GM12892 (cell line): ENCODE measurements around the gene C19orf12.

Source experiments
- DNase-seq: peaks from one replicate; pipeline ENCODE4 v3.0.0; 2011; ENCODE audit not compliant: insufficient read length
- FAIRE-seq: peaks from 2 replicates; lab custom pipeline; 2011; peaks lifted over from hg19 to GRCh38; lab: Jason Lieb, UNC
- POLR2A ChIP-seq: IDR thresholded peaks from 2 replicates; pipeline ENCODE4 v1.6.1; 2011; ENCODE audit warnings: low read depth, low read length, control low read depth
- POLR2AphosphoS5 ChIP-seq: IDR thresholded peaks from 2 replicates; pipeline ENCODE4 v1.6.1; 2011; ENCODE audit warnings: low read depth, low read length, control low read depth
- TAF1 ChIP-seq: IDR thresholded peaks from 2 replicates; pipeline ENCODE4 v1.6.1; 2011; ENCODE audit warnings: low read depth, mild to moderate bottlenecking, control low read depth, low read length, borderline replicate concordance

C19orf12 gene

DNA sequence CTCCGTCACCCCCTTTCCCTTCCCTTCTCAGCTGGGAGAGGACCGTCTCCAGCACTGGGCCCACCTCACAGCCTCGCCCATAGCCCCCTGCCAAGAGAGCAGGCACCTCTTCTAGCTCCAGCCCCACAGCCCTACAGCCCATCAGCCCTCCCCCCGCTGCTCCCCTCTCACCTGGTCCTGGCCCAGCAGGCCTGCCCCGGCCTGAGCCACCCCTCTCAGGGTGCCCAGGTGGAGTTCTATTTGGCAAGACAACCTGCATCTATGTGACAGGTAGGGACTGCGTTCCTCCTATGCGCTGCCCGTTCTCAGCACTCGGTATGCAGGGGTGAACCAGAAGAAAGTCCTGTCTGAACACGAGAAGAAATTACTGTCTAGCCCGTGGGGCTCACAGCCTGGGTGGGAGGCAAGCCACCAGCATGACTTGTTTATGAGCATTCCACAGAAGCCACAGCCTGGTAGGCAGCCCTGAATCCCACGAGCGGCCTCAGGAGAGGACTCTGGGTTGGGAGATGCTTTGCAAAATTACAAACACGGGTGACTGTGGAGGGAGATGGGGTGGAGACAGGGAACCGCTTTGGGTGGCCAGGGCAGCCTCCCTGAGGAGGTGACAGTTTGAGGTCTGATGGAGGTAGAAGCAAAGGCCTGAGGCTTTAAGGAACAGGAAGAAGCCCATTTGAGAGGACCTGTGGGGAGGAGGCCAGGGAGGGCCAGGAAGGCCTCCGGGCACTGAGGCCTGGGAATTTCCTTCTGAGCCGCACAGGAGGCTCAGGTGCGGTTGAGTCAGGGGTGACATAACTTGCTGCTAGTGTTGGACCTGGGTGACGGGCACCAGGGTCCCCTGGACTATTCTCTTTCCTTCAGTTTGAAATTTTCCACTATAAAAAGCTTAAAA is 51.0 kb downstream of the C19orf12 start:
- FAIRE-seq (no peak), DNase-seq (no peak)
- TF ChIP-seq POLR2AphosphoS5 (no peak), POLR2A (no peak), TAF1 (no peak)

DNA sequence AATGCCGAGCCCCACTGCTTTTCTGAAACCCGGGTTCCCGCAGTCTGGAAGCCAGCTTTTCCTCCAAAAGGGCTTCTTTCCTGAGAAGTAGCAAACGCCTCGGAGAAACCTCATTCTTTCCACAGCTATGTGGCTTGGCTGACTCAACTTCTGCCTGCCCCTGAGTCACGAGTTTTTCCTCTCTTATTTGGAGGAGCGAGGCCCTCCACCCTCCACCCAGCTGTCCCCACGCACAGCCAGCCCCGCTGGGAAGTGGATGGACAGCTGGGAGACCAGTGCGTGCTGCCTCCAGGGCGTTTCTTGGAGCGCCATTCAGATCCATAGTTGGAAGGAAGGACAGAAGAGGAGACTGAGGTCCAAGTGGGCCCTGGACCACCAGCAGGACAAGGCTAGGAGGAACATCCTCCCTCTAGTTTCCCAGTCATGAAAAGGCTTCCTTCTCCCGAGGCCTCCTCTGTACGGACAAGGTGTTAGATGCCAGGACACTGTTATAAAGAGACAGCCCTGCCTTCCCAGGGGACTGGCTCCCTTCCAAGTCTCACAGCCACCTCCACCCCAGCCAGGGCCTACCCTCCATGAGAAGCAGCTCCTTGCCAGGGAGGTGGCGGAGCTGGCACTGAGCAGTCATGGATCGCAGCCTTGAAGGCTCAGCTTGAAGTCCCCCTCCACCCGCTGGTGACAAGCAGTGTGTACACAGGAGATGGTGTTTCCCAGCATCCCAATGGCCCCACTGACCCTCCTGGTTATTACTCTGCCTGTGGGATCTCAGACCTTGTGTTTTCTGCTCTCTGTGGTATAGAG is 52.3 kb downstream of the C19orf12 start:
- DNase-seq: no peak

DNA sequence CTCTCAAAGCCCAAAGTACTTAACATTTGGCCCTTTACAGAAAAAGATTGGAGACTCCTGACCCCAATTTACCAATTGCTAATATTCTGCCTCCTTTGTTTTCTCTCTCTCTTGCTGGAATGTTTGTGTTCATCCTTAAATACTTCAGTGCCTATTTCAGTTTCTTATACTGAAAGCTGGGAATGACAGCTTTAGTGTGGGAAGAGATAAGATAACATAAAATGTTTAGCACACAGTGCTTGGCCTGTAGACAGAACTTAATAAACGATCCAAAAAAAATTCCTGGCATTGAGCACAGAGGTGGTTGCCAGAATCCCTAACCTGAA is 52.8 kb downstream of the C19orf12 start:
- DNase-seq (no peak), FAIRE-seq (no peak)
- no peak for TF ChIP-seq TAF1
- TF ChIP-seq POLR2AphosphoS5: no peak
- TF ChIP-seq POLR2A: no peak

More for the DNA sequence above, 52.3 kb downstream of the C19orf12 start:
- TF ChIP-seq POLR2AphosphoS5: no peak
- no peak for FAIRE-seq

DNA sequence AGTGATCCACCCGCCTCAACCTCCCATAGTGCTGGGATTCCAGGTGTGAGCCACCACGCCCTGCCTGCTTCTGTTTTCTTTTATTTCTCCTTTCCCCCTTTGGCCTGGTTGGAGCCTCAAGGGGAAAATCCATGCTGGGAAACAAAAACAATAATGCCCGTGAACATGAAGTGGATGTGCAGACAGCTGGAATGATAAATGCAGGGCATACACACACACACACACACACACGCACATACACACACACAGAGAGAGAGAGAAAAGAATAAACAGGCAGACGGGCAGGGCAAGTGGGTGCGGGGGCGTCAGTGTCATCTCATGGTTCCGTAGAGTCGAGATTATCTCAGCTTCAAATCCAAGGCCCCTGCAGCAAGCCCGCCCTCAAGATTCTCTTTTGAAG is 54.2 kb downstream of the C19orf12 start:
- TF ChIP-seq TAF1: no peak
- TF ChIP-seq POLR2AphosphoS5: no peak
- no peak for TF ChIP-seq POLR2A
- DNase-seq (no peak), FAIRE-seq (no peak)

DNA sequence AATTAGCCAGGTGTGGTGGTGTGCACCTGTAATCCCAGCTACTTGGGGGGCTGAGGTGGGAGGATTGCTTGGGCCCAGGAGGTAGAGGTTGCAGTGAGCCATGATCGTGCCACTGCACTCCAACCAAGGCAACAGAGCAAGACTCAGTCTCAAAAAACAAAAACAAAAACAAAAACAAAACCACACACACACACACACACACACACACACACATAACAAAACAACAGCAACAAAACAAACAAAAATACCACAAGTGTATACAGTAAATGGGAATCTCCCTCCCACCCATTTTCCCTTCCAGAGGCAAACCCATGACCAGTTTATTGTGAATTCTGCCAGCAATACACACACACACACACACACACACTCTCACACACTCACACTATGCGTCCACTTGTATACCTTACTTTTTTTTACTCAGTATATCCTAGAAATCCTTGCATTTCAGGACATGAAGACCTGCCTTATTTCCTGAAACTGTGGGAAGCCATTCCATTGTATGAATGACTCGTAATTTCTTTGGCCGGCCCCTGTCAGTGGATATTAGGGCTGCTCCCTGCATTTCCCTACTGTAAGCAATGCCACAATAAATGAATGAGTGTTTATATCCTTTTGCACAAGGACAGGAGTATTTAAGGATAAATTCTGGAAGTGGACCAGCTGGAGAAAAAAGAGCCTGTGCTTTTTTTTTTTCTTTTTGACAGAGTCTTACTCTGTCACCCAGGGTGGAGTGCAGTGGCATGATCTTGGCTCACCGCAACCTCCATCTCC is 56.7 kb downstream of the C19orf12 start:
- FAIRE-seq: no peak
- DNase-seq: no peak
- no peak for TF ChIP-seq POLR2A
- TF ChIP-seq POLR2AphosphoS5: no peak
- no peak for TF ChIP-seq TAF1

DNA sequence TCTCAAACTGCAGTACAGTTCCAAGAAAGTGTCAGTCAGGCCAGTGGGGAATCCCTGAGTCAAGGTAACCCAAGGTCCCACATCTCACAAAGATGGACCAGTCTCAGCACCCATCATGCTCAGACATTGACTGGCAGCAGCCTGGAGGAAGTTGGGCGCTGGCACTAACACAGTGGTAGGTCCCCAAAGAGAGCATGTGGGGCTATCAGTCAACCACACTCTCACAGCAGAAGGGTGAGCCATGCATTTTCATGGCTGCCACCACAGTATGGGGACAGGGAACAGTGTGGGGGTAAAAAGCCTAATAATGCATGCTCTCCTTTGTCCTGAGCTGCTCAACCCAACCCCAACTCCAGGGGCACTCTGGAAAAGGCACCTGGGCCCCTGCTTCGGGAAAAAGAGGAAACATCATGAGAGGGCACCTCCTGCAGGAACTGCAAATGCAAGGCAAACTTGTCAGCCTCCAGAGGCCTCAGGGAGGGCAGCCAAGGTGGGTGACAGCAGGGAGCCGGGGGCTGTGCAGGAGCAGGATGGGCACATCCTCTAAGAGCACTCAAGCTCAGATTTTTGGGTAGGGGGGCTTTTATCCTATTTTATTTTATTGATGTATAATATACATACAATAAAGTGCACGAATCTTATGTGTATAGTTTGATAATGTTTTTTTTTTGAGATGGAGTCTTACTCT is 59.3 kb downstream of the C19orf12 start:
- DNase-seq: no peak
- no peak for FAIRE-seq
- no peak for TF ChIP-seq POLR2A
- TF ChIP-seq TAF1: no peak
- no peak for TF ChIP-seq POLR2AphosphoS5

DNA sequence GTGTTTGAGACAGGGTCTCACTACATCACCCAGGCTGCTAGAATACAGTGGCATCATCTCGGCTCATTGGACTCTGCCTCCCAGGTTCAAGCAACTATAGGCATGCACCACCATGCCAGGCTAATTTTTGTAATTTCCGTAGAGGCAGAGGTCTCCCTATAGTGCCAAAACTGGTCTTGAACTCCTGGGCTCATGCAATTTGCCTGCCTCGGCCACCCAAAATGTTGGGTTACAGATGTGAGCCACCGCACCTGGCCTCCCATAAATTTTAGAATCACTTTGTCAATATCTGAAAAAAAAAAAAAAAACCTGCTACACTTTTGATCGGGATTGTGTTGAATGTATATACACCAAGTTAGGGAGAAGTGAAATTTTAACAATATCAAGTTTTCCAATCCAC is 61.7 kb downstream of the C19orf12 start:
- TF ChIP-seq POLR2AphosphoS5 (no peak), TAF1 (no peak), POLR2A (no peak)
- FAIRE-seq (no peak), DNase-seq (no peak)

DNA sequence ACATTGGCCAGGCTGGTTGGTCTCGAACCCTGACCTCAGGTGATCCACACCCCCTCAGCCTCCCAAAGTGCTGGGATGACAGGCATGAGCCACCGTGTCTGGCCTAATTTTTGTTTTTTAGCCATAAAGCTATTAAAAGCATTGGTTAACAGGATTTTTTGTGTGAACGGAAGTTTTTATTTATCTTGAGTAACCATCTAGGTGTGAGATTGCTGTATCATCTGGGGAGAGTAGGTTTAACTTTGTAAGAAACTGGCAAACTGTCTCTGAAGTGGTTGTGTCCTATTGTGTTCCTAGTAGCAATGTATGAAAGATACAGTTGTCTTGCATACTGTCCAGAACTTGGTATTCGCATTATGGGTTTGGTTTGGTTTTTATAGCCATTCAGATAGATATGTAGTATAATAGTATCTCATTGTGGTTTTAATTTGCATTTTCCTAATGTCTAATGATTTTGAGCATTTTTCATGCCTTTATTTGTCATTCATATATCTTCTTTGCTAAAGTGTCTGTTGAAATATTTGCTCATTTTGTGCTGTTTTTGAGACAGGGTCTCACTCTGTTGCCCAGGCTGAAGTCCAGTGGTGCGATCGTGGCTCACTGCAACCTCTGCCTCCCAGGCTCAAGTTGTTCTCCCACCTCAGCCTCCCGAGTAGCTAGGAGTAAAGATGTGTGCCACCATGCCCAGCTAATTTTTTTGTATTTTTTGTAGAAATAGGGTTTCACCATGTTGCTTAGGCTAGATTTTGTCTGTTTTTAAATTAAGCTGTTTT is 63.3 kb downstream of the C19orf12 start:
- FAIRE-seq: no peak

DNA sequence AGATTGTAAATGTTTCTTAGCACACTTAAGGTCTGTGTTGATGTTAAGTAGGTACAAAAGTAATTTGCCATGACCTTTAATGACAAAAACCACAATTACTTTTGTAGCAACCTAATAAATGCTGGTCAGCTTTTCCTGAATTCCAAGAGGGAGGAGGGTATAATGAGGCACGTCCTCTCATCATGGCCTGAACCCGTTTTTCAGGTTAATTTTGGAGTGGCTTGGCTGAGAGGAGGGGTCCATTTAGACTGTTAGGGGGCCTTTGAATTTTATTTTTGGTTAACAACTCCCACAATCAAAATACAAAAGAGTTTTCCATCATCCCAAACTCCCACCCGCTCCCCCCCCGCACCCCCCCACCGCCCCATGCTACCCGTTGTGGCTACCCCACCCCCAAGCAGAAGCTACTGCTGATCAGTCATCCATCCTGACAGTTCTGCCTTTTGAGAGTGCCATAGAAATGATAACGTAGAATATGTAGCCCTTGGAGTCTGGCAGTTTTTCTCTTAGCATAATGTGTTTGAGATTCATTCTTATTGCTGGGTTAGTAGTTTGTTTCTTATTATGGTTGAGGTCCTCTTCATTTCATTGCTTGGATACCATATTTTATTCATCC is 64.2 kb downstream of the C19orf12 start:
- no peak for DNase-seq
- FAIRE-seq: no peak
- no peak for TF ChIP-seq POLR2AphosphoS5
- no peak for TF ChIP-seq POLR2A
- no peak for TF ChIP-seq TAF1

More for the DNA sequence above, 63.3 kb downstream of the C19orf12 start:
- TF ChIP-seq POLR2AphosphoS5 (no peak), TAF1 (no peak), POLR2A (no peak)
- DNase-seq: no peak
